Liver (tissue), 9 donors: ENCODE results near the gene CCDC28B. TPM values are rescaled to one million over a fixed set of nuclear protein-coding genes. Genes with fewer than 3 reads are reported as not detected.

Experiments used
- DNase-seq: peaks from one replicate; pipeline ENCODE4 v3.0.0-alpha.2; 2017; ENCODE audit warnings: low spot score
- H3K27ac ChIP-seq, 2 donors: one replicate each; pipeline ENCODE4 v1.7.0; 2013; ENCODE audit warnings: inconsistent platforms in 2 of 2, low read length in 2 of 2, control low read depth in 1 of 2, low read depth in 1 of 2, mild to moderate bottlenecking in 1 of 2
- H3K27me3 ChIP-seq, 4 donors: one replicate each; pipeline versions ENCODE4 v1.6.1 to v1.7.0; 2013; ENCODE audit warnings: low read length in 3 of 4, inconsistent platforms in 1 of 4, mild to moderate bottlenecking in 1 of 4, moderate library complexity in 1 of 4; ENCODE audit not compliant: control insufficient read depth in 4 of 4, insufficient read depth in 4 of 4
- H3K36me3 ChIP-seq, 4 donors: one replicate each; pipeline versions ENCODE4 v1.6.1 to v1.7.0; 2013; ENCODE audit warnings: low read length in 3 of 4, mild to moderate bottlenecking in 3 of 4, low read depth in 1 of 4, moderate library complexity in 1 of 4; ENCODE audit not compliant: control insufficient read depth in 4 of 4, insufficient read depth in 3 of 4
- H3K4me1 ChIP-seq, 4 donors: one replicate each; pipeline versions ENCODE4 v1.6.1 to v1.7.0; 2013; ENCODE audit warnings: low read length in 3 of 4, mild to moderate bottlenecking in 3 of 4, moderate library complexity in 1 of 4; ENCODE audit not compliant: control insufficient read depth in 4 of 4, insufficient read depth in 4 of 4
- H3K4me3 ChIP-seq, 3 donors: one replicate each; pipeline versions ENCODE4 v1.6.1 to v1.7.0; 2013; ENCODE audit warnings: low read length in 3 of 3, control low read depth in 1 of 3, low read depth in 1 of 3, mild to moderate bottlenecking in 1 of 3
- H3K9ac ChIP-seq, 2 donors: one replicate each; pipeline ENCODE4 v1.7.0; 2013; ENCODE audit warnings: low read length in 2 of 2, mild to moderate bottlenecking in 2 of 2, moderate library complexity in 2 of 2, control low read depth in 1 of 2, low read depth in 1 of 2
- H3K9me3 ChIP-seq, 4 donors: one replicate each; pipeline versions ENCODE4 v1.6.1 to v1.7.0; 2013; ENCODE audit warnings: low read length in 3 of 4; ENCODE audit not compliant: control insufficient read depth in 4 of 4
- FOXA2 ChIP-seq: IDR thresholded peaks from 2 replicates; pipeline ENCODE4 v1.6.1; 2016; ENCODE audit warnings: antibody characterized with exemption
- GABPA ChIP-seq, 2 donors: IDR thresholded peaks in 1 of 2; conservative IDR thresholded peaks in 1 of 2; 2 replicates each; pipeline ENCODE4 v1.6.1; 2016; ENCODE audit warnings: antibody characterized with exemption in 2 of 2, mild to moderate bottlenecking in 1 of 2, moderate library complexity in 1 of 2
- HNF4A ChIP-seq, 2 donors: conservative IDR thresholded peaks; 2 replicates each; pipeline ENCODE4 v1.6.1; 2016; ENCODE audit warnings: antibody characterized with exemption in 2 of 2, mild to moderate bottlenecking in 2 of 2
- HNF4G ChIP-seq: IDR thresholded peaks from 2 replicates; pipeline ENCODE4 v1.6.1; 2016; ENCODE audit warnings: antibody characterized with exemption
- JUND ChIP-seq, 2 donors: IDR thresholded peaks; 2 replicates each; pipeline ENCODE4 v1.6.1; 2016; ENCODE audit warnings: antibody characterized with exemption in 2 of 2
- NR2F2 ChIP-seq: IDR thresholded peaks from 2 replicates; pipeline ENCODE4 v1.6.1; 2016; ENCODE audit warnings: antibody characterized with exemption
- RAD21 ChIP-seq, 2 donors: IDR thresholded peaks; 2 replicates each; pipeline ENCODE4 v1.6.1; 2016; ENCODE audit warnings: antibody characterized with exemption in 2 of 2, mild to moderate bottlenecking in 2 of 2
- RXRA ChIP-seq, 2 donors: IDR thresholded peaks; 2 replicates each; pipeline ENCODE4 v1.6.1; 2017 to 2018; ENCODE audit warnings: antibody characterized with exemption in 2 of 2, mild to moderate bottlenecking in 1 of 2
- SP1 ChIP-seq: IDR thresholded peaks from 2 replicates; pipeline ENCODE4 v1.6.1; 2018; ENCODE audit warnings: antibody characterized with exemption, mild to moderate bottlenecking
- YY1 ChIP-seq: IDR thresholded peaks from 2 replicates; pipeline ENCODE4 v1.6.1; 2016; ENCODE audit warnings: antibody characterized with exemption, mild to moderate bottlenecking
- WGBS: extraction: QIAGEN DNeasy Blood & Tissue Kit; methylation state at CpG from one replicate; pipeline ENCODE4 v1.1.7; 2013; 5-methylcytosine and 5-hydroxymethylcytosine counted together
- polyA plus RNA-seq, 2 donors: library from polyadenylated mRNA; stranded (reverse) in 1 of 2; unstranded in 1 of 2; fragments of 200-250 nt in 1 of 2; fragments of >200 nt in 1 of 2; fragmentation: Nextera tagmentation in 1 of 2; extraction: Ambion mirVana in 1 of 2; gene quantifications; one replicate each; pipeline versions ENCODE4 v1.2.1 to v1.2.3, GENCODE V29; 2013 to 2015
- total RNA-seq, 2 donors: library from RNA; depleted of rRNA; stranded (reverse); fragments of >200 nt; gene quantifications; one replicate each; pipeline ENCODE4 v1.2.3, GENCODE V29; 2014
- TF ChIP-seq, protein P1 (sequence below): fragments of 150-350 bp; IDR thresholded peaks from 2 replicates; pipeline ENCODE4 v1.5.1; 2017; ENCODE audit warnings: improper control_type of control experiment, low read depth, low read length; ENCODE audit not compliant: missing input control
- TF ChIP-seq, protein P2 (sequence below): IDR thresholded peaks from 2 replicates; pipeline ENCODE4 v1.6.1; 2016; ENCODE audit warnings: antibody characterized with exemption
- TF ChIP-seq, protein P3 (sequence below): IDR thresholded peaks from 2 replicates; pipeline ENCODE4 v1.6.1; 2016; ENCODE audit warnings: antibody characterized with exemption, mild to moderate bottlenecking
- TF ChIP-seq, protein P4 (sequence below): IDR thresholded peaks from 2 replicates; pipeline ENCODE4 v1.6.1; 2016; ENCODE audit warnings: antibody characterized with exemption
- donor health status: healthy.
- donor health status: healthy.
- donor health status: healthy.
- donor health status: healthy.
- donor health status: healthy.

The CCDC28B gene
- total and polyA plus RNA-seq, 4 donors, result 0.75 to 20.6 (median 1.0) TPM

DNA sequence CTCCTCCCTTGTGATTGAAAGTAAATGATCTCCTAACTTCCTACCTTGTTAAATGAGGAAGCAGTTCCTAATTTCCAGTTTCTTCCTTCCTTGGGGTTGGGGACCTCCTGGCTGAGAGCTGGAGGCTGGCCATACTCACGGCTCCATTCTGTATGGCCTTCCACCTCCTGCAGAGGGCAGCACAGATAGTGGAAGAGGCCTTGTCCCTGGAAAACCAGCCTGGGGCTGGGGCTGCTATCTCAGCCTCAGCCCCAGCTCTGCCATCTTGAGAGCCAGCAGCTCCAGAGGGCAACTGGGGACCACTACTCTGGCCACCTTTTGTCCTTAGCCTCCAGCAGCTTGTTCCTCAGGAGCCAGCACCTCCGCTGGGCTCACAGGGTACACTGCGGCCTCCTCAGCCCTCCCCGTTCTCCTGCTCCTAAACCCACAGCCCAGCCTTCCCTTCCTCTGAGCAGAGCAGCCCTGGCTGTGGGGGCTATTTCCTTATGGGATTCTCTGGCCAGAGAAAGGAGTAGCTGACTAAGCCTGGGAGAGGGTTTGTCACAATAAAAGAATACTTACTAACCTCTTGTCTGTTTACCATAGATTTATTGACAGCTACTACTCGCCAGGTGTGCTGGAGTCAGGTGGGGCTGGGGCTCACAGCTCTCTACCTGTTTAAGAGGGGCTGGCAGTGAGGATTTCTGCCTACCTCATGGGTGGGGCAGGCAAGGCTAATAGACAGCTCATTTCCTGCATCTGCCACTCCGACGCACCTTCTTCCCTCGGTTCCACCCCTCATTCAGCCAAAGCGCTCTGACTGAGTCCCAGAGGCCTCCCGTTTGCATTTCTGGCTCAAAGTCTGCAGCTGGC, 15.5 kb downstream of the CCDC28B start:
- H3K36me3 ChIP-seq, result peaks cover 0 to 13% (median 4%) of the 10 kb centered on the region in 4 donors

DNA sequence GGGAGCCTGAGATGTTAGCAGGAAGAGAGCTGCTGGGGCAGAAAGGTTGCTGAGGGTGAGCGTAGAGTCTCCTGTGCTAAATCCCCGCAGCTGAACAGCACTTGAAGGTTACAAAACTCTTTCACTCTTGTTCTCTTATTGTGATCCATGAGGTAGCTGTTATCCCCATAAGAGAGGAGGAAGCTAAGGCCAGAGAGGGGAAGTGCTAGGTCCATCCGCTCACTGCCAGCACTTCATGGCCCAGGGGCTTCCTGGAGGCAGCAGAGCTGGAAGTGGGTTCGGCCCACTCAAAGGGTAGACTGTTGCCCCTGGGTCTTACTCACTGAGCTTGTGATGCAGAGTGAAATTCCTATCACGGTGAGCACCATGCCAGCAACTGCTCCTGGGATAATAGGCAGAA, 16.2 kb downstream of the CCDC28B start:
- no peak overlapping the region for H3K9ac ChIP-seq
- no peak for DNase-seq
- 84% methylated on average over 5 of the region's 5 CpGs for WGBS
- no peaks in the 10 kb centered on the region for H3K9me3 ChIP-seq
- peaks cover 0 to 13% (median 4%) of the 10 kb centered on the region in 4 donors for H3K36me3 ChIP-seq
- H3K4me3 ChIP-seq, result no peak overlapping the region
- H3K27me3 ChIP-seq, result no peaks in the 10 kb centered on the region
- no peak overlapping the region for H3K27ac ChIP-seq
- H3K4me1 ChIP-seq, result peaks cover 7 to 9% (median 9%) of the 10 kb centered on the region in 4 donors
- TF ChIP-seq HNF4A (conservative IDR thresholded peaks at IDR 0.05) (no peak), RXRA (IDR thresholded peaks at IDR 0.05) (no peak), NR2F2 (no peak), SP1 (no peak), YY1 (no peak), HNF4G (no peak), FOXA2 (no peak)
- TF ChIP-seq, protein P1, sequence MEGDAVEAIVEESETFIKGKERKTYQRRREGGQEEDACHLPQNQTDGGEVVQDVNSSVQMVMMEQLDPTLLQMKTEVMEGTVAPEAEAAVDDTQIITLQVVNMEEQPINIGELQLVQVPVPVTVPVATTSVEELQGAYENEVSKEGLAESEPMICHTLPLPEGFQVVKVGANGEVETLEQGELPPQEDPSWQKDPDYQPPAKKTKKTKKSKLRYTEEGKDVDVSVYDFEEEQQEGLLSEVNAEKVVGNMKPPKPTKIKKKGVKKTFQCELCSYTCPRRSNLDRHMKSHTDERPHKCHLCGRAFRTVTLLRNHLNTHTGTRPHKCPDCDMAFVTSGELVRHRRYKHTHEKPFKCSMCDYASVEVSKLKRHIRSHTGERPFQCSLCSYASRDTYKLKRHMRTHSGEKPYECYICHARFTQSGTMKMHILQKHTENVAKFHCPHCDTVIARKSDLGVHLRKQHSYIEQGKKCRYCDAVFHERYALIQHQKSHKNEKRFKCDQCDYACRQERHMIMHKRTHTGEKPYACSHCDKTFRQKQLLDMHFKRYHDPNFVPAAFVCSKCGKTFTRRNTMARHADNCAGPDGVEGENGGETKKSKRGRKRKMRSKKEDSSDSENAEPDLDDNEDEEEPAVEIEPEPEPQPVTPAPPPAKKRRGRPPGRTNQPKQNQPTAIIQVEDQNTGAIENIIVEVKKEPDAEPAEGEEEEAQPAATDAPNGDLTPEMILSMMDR, result no peak
- TF ChIP-seq, protein P2, sequence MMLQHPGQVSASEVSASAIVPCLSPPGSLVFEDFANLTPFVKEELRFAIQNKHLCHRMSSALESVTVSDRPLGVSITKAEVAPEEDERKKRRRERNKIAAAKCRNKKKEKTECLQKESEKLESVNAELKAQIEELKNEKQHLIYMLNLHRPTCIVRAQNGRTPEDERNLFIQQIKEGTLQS, result no peak
- TF ChIP-seq, protein P3, sequence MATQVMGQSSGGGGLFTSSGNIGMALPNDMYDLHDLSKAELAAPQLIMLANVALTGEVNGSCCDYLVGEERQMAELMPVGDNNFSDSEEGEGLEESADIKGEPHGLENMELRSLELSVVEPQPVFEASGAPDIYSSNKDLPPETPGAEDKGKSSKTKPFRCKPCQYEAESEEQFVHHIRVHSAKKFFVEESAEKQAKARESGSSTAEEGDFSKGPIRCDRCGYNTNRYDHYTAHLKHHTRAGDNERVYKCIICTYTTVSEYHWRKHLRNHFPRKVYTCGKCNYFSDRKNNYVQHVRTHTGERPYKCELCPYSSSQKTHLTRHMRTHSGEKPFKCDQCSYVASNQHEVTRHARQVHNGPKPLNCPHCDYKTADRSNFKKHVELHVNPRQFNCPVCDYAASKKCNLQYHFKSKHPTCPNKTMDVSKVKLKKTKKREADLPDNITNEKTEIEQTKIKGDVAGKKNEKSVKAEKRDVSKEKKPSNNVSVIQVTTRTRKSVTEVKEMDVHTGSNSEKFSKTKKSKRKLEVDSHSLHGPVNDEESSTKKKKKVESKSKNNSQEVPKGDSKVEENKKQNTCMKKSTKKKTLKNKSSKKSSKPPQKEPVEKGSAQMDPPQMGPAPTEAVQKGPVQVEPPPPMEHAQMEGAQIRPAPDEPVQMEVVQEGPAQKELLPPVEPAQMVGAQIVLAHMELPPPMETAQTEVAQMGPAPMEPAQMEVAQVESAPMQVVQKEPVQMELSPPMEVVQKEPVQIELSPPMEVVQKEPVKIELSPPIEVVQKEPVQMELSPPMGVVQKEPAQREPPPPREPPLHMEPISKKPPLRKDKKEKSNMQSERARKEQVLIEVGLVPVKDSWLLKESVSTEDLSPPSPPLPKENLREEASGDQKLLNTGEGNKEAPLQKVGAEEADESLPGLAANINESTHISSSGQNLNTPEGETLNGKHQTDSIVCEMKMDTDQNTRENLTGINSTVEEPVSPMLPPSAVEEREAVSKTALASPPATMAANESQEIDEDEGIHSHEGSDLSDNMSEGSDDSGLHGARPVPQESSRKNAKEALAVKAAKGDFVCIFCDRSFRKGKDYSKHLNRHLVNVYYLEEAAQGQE, result no peak

More for the DNA sequence above, 15.5 kb downstream of the CCDC28B start:
- Histone ChIP-seq H3K4me1 (peaks cover 1 to 2% (median 2%) of the 10 kb centered on the region in 4 donors), H3K4me3 (no peak overlapping the region), H3K27ac (no peak overlapping the region), H3K27me3 (no peaks in the 10 kb centered on the region), H3K9ac (no peak overlapping the region), H3K9me3 (no peaks in the 10 kb centered on the region)
- TF ChIP-seq, protein P1, result peak; percentile 77
- TF ChIP-seq SP1, result no peak
- TF ChIP-seq GABPA (IDR thresholded peaks at IDR 0.05 in 1 of 2, conservative IDR thresholded peaks at IDR 0.05 in 1 of 2), result no peak
- peak; percentile 89 to 95 for TF ChIP-seq RAD21 (IDR thresholded peaks at IDR 0.05)
- TF ChIP-seq, protein P2, result no peak
- TF ChIP-seq, protein P3, result no peak
- TF ChIP-seq HNF4A (conservative IDR thresholded peaks at IDR 0.05), result no peak
- TF ChIP-seq, protein P4, sequence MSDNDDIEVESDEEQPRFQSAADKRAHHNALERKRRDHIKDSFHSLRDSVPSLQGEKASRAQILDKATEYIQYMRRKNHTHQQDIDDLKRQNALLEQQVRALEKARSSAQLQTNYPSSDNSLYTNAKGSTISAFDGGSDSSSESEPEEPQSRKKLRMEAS, result no peak
- TF ChIP-seq JUND (IDR thresholded peaks at IDR 0.05), result no peak
- WGBS, result 72% methylated on average over 10 of the region's 10 CpGs
- peak; percentile 66 for DNase-seq
